T47D (cell line): Measurements from ENCODE around the gene PLEKHA6.
"Not testable (repeated sequence)": the region's sequence is repeated elsewhere in the genome, so short reads cannot be mapped to it uniquely, and the experiment has no call there.

Experiments
- DNase-seq, 2 experiments: peaks; one replicate each; pipeline versions ENCODE4 v3.0.0 to v3.0.0-alpha.2; 2011 to 2012; ENCODE audit warnings: low read depth in 1 of 2, low spot score in 1 of 2
- JUND ChIP-seq: IDR thresholded peaks from 2 replicates; pipeline ENCODE4 v1.6.1; 2012; ENCODE audit warnings: low read depth
- in situ Hi-C: cut with HindIII; loops from 2 replicates; pipeline ENCODE4 v1.10.0; 2016; ENCODE audit warnings: low sequenced_read_pairs, low pct_unique_long_range_greater_than_20kb

Gene PLEKHA6

DNA sequence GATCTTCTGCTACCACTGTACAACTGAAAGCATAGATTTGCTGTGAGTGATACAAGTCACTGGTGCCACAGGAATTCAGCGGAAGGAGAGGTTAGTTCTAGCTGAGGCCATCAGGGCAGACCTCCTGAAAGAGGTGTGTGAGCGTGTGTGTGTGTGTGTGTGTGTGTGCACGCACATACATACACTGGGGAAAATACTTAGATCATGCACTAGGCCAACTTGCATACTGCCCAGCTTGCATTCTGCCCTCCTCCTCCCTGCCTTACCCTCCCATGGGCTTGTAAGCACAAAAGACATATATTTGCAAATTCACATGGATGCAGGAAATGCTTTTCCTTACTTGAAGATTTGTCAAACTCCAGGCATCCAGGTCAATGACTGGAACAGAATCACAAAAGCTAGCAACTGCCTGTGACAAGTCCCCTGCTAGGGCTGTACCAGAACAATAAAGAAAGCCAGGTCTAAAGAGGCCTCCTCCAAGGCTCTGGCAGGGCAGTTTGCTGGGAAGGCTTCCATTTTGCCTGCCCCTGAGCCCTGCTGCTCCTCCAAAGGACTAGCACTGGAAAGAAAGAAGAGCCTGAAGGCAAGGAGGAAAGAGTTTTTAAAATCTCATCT, 23.2 kb downstream of the PLEKHA6 start:
- DNase-seq: no peak
- TF ChIP-seq JUND: no peak
- in situ Hi-C loops: no loop called here

DNA sequence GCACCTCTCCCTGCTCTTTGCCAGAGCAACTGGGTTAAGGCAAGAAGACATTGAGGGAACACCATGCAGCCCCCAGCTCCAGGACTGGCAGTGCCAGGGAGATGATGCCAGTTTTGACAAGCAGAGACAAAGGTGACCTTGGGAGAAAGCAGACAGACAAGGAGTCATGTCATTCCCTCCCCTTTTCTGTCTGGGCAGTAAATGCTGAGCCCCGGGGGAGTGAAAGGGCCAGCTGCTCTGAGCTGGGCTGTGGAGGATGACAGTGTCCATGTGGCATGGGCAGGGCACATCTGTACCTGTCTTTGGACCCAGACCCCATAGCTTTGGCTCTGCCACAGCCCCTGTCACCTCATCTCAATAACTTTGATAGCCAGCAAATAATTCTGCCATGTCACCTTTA, 24.2 kb downstream of the PLEKHA6 start:
- in situ Hi-C loops: no loop called here
- DNase-seq: no peak
- TF ChIP-seq JUND: no peak

DNA sequence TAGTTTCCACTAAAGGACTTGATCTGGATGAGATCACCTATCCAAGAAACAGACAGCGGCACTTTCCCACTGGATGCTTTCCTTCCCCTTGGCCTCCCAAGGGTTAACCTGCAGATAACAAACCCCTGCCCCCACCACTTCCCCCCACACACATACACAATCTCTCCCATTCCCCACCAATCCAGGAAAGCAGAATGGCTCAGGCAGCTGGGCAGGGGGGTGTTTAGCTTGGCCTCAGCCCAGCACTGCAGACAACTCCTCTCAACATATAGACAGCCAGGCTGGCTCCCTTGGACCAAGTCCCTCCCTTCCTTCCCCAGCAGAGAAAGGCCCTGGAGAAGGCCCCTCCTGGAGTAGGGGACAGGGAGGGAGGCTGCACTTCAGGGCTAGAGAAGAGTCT, 24.6 kb downstream of the PLEKHA6 start:
- in situ Hi-C loops: no loop called here
- DNase-seq: no peak
- no peak for TF ChIP-seq JUND

DNA sequence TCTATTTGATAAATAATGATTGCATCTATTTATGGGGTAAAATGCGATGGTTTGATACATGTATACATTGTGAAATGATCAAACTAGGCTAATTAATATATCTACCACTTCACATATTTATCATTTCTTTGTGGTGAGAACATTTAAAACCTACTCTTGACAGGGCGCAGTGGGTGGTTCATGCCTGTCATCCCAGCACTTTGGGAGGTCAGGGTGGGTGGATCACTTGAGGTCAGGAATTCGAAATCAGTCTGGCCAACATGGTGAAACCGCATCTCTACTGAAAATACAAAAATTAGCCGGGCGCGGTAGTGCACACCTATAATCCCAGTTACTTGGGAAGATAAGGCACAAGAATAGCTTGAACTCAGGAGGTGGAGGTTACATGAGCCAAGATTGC, 25.3 kb downstream of the PLEKHA6 start:
- DNase-seq: no peak
- in situ Hi-C loops: no loop called here
- no peak for TF ChIP-seq JUND

DNA sequence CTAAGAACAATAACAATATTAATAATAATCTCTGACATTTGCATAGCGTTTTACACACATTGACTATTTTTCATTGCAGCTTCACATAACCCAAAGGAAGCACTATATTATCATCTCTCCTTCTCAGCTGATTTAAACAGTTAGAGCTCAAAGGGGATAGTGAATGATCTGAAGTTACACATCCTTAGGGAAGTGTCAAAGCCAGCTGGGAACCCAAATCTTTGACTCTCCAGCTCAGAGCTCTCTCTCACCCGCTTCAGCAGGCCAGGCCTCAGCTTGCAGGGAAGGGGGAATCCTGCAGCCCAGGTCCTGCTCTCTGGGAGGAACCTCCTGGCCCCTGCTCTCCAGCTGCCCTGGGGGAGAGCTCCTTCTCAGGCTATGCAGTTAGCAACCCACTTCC, 26.3 kb downstream of the PLEKHA6 start:
- in situ Hi-C loops: no loop called here
- no peak for TF ChIP-seq JUND
- no peak for DNase-seq

DNA sequence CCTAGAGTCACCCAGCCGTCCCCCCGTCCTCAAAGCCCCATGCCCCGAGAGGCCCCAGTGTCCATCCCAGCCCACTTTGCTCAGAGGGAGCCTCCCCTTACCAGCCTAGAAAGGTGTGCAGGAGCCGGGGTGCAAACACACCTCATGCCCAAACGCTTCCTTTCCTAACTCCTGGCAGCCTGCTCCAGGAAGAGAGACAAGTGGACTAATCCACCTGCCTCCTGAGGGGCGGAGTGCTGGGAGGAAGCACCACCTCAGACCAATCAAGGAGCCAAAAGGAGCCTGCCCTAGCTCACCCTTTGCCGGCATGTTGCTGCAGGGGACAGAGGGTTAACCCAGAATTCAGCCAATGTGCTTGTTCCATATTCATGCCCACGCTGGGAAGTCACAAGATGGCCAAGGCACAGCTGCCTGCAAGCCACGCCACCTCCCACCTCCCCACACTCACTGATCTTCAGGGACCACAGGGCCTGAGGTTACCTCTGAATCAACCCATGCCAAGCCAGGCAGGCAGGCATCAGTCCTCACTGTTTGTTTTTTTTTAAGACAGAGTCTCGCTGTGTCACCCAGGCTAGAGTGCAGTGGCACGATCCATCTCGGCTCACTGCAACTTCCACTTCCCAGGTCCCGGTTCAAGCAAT, 27.8 kb downstream of the PLEKHA6 start:
- in situ Hi-C loops: no loop called here
- no peak for TF ChIP-seq JUND
- DNase-seq: peak in 1 of 2 experiments; percentile 71

DNA sequence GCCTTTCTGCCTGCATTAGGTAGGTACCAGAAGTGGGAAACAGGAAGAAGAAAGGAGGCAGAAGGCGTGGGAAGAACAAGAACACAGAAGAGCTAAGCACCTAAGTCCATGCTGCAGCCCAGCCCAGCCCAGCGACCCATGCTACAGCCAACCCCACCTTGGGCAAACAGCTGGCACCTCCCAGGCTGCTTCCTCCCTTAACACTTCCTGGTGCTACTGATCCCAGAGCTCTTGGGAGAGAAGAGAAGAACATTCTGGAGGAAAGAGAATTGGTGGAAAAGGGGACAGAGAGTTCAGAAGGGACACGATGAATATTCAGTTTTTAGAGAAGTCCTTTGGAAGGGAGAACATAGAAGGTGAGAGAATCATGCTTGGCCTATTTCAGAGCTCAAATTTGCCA, 28.5 kb downstream of the PLEKHA6 start:
- DNase-seq: peak in 1 of 2 experiments; percentile 50
- in situ Hi-C loops: no loop called here
- TF ChIP-seq JUND: no peak

DNA sequence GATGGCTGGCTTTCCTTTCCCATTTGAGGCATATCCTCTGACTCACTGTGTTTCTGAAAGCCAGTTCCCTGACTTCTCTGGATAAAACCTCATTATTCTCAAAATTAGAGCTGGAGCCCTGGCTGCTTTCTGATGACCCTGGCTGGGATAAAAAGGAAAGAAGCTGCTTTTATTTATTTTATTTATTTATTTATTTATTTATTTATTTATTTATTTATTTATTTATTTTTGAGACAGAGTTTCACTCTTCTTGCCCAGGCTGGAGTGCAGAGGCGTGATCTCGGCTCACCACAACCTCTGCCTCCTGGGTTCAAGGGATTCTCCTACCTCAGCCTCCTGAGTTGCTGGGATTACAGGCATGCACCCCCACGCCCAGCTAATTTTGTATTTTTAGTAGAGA, 31.9 kb downstream of the PLEKHA6 start:
- in situ Hi-C loops, DNase-seq: not testable (repeated sequence)

DNA sequence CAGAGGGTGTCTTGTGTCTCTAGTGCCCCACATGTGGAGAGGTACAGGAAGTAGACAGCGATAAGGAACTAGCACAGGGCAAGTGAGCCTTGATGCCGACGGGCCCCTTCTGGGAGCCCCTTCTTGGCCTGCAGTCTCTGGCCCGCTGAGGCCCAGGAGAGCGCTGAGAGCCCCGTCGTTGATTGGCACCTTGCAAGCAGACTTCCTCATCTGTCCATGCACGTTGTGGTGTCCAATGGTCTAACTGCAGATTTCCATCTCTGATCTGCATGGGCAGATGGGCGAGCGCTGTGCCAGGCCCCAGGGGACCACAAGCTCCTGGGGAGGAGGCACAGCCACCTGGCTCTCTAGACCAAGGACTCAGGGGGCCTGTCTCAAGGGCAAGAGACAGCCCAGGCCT, 32.4 kb downstream of the PLEKHA6 start:
- in situ Hi-C loops: no loop called here
- no peak for TF ChIP-seq JUND
- DNase-seq: no peak

DNA sequence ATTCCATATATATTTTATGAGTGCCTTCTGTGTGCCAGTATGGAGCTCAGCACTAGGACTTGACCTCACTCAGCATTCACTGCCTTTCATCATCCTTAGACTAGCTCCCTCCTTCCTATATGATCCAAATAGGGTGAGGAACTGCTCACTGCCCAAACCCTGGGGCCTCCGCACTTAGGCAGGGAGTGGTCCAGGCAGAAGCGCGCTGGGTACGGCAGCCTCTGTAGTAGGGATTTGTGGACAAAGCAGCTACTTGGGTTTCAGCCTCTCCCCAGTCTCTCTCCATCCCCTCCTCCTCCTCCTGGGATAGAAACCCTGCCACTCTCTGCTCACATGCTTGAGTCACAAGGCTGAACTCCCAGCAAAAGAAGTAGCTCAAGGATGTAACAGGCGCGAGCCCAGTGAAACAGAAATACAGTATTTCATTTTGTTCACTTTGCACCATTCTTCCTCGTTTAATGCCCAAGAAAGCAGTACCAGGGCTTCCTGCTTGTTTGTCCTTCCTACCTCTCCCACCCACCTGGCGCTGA, 32.9 kb downstream of the PLEKHA6 start:
- DNase-seq: no peak
- in situ Hi-C loops: no loop called here
- TF ChIP-seq JUND: no peak

DNA sequence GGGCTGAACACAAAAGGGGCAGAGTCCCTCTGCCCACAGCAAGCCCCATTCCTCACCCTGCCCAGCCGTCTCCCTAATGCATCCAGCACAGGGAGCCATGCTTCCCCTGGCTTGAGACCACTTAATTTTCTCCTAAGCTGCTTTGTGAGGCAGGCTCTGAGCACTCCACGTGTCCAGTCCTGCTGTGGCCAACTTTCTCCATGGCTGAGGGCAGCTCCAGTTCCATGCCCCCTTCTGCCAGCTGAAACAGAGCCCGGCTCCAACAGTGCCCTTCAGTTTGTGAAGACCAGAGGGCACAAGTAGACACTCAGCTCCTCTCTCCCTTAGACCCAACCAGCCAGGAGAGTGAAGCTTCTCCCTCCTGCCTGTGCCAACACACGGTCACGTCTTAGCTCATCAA, 33.8 kb downstream of the PLEKHA6 start:
- DNase-seq: no peak
- in situ Hi-C loops: no loop called here

DNA sequence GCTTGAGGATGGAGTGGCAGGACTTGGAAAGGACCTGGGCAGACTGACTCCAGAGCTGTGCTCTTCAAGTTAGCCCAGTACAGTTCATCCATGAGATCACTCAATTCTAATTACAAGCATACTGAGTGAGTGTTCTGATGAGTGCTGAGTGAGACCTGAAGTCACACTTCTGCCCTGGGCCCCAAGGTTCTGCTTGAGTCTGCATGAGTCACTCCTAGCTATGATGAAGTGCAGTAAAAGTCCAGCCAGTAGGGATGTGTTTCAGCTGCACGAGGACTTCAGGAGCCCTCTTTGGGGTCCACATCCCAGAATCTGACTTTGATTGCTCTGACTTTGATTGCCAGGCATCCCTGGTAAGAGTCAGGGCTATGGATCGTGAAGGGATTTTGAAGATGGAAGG, 35.8 kb downstream of the PLEKHA6 start:
- TF ChIP-seq JUND: no peak
- in situ Hi-C loops: no loop called here
- DNase-seq: no peak

More for the DNA sequence above, 33.8 kb downstream of the PLEKHA6 start:
- TF ChIP-seq JUND: no peak

DNA sequence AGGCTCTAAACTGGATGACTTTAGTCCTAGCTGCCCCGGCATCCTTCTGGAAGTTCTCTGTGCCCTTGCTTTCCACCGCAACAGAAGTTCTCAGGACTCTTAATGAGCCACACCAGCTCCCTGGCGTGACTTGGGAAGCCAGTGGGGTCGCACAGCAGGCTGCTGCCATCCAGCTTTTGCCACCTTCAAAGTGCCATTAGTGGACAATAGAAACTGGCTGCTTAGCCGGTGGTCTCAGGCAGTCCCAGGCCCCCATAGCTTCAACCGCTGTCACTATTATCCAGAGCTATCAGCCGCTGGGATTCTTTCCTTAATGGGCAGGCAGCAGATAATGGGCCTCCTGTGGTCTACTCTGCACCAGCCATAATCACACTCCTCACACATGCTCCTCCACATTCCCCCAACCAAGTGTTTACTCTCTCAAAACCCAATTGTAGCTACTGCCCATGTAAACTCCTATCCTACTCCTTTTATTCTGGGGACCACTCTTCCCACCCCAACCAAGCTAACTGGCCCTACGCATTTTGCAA, 37.3 kb downstream of the PLEKHA6 start:
- in situ Hi-C loops: no loop called here
- TF ChIP-seq JUND: no peak
- no peak for DNase-seq
